Right lobe of liver (tissue), 6 donors: Measurements from ENCODE around the gene CLCN4. TPM values are rescaled to one million over a fixed set of nuclear protein-coding genes. Genes with fewer than 3 reads are reported as not detected.

Source experiments
- ATAC-seq, 4 donors: fragments of 200-7000 bp; cut with Tn5 transposase; one replicate each; pipeline ENCODE4 v1.9.1; 2020; ENCODE audit warnings: mild to moderate bottlenecking in 4 of 4, moderate library complexity in 4 of 4
- DNase-seq, 3 donors: peaks; one replicate each; pipeline ENCODE4 v3.0.0-alpha.2; 2020
- H3K27ac ChIP-seq, 3 donors: fragments of 200-600 bp; one replicate each; pipeline ENCODE4 v1.8.0; 2022
- H3K27me3 ChIP-seq, 2 donors: fragments of 200-600 bp; one replicate each; pipeline ENCODE4 v1.8.0; 2022
- H3K36me3 ChIP-seq, 4 donors: fragments of 200-600 bp; sonication (generic) in 1 of 4; one replicate each; pipeline versions ENCODE4 v1.5.1 to v1.8.0; 2017 to 2022; ENCODE audit warnings: control low read depth in 1 of 4
- H3K4me1 ChIP-seq, 4 donors: fragments of 200-600 bp; sonication (generic) in 1 of 4; one replicate each; pipeline versions ENCODE4 v1.5.1 to v1.8.0; 2017 to 2022; ENCODE audit warnings: control low read depth in 1 of 4
- H3K4me3 ChIP-seq, 3 donors: fragments of 200-600 bp; one replicate each; pipeline ENCODE4 v1.8.0; 2022
- H3K9me3 ChIP-seq, 4 donors: fragments of 200-600 bp; sonication (generic) in 1 of 4; one replicate each; pipeline versions ENCODE4 v1.5.1 to v1.8.0; 2017 to 2022; ENCODE audit warnings: control low read depth in 1 of 4
- CTCF ChIP-seq, 4 donors: fragments of 200-600 bp in 3 of 4; fragments of 450-650 bp in 1 of 4; IDR thresholded peaks; one replicate each; pipeline versions ENCODE4 v1.5.1 to v1.8.0; 2016 to 2022; ENCODE audit warnings: antibody characterized with exemption in 4 of 4, mild to moderate bottlenecking in 2 of 4
- POLR2A ChIP-seq: fragments of 450-650 bp; IDR thresholded peaks from one replicate; pipeline ENCODE4 v1.6.1; 2017; ENCODE audit warnings: antibody characterized with exemption, mild to moderate bottlenecking
- WGBS: methylation state at CpG from one replicate; pipeline ENCODE4 v1.1.6; 2018; ENCODE audit warnings: low coverage, low lambda C conversion rate; ENCODE audit not compliant: insufficient coverage; ENCODE audit errors: missing lambda C conversion rate; 5-methylcytosine and 5-hydroxymethylcytosine counted together
- intact Hi-C, 2 donors: fragments of 100-400 bp; cut with DNase I; formaldehyde crosslinking; loops; one replicate each; pipeline versions ENCODE4 v1.11.2 to v1.14.1; 2022
- total RNA-seq, 6 experiments: library from RNA; depleted of rRNA in 2 of 6; stranded (reverse); fragments of >200 nt in 2 of 6; fragmentation: NEBNext Ultra II Directional in 3 of 6; extraction: Animal tissue kit (Norgen Biotek cat#: 25700) in 3 of 6; gene quantifications; one replicate each; pipeline versions ENCODE4 v1.1.0 to v1.2.4, GENCODE V29; 2016 to 2023
- donor health status: DM: no; HTN: yes; CAD: no.
- donor health status: DM: no; HTN: no; CAD: no.
- donor health status: DM: no; HTN: no; CAD: no.
- donor health status: DM: no; HTN: yes; CAD: no.
- donor health status: DM: no; HTN: yes; CAD: no.

CLCN4 gene
- total RNA-seq, 6 experiments from 2014 or later: 3.5 to 5.5 (median 4.0) TPM

DNA sequence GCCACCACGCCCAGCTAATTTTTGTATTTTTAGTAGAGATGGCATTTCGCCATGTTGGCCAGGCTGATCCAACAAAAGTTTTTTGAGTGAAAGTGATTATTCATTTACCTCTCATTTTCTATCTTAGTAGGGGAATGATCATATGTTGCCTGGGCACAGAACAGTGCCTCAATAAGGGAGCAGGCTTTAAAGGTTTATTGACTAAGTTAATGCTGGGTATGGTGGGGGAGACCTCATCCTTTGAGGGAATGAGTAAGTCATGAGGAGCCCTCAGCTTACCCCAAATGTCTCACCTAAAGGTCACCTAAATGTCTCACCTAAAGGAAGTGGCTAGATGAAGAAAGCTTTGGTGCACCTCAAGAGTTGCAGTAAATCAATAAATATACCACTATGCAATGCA is 109.0 kb downstream of the CLCN4 start:
- no peak for TF ChIP-seq CTCF (IDR thresholded peaks at IDR 0.05)
- no peak for TF ChIP-seq POLR2A
- Histone ChIP-seq H3K4me3 (no peak overlapping the region), H3K9me3 (no peaks in the 10 kb centered on the region), H3K4me1 (no peaks in the 10 kb centered on the region), H3K36me3 (no peaks in the 10 kb centered on the region), H3K27ac (no peak overlapping the region), H3K27me3 (no peaks in the 10 kb centered on the region)
- whole genome bisulfite sequencing: 52% methylated on average over 2 of the region's 2 CpGs
- DNase-seq: no peak
- intact Hi-C loops: no loop called here
- ATAC-seq: no peak

- DNase-seq: no peak
- ATAC-seq: no peak
- intact Hi-C loops: no loop called here
- Histone ChIP-seq H3K27me3 (no peaks in the 10 kb centered on the region), H3K4me3 (no peak overlapping the region), H3K4me1 (no peaks in the 10 kb centered on the region), H3K9me3 (no peaks in the 10 kb centered on the region), H3K36me3 (no peaks in the 10 kb centered on the region), H3K27ac (no peak overlapping the region)
- 87% methylated on average over 2 of the region's 2 CpGs for WGBS
- no peak for TF ChIP-seq POLR2A
These were observed 121.9 kb downstream of the CLCN4 start for GRCh38 chrX:10278716-10279115.

DNA sequence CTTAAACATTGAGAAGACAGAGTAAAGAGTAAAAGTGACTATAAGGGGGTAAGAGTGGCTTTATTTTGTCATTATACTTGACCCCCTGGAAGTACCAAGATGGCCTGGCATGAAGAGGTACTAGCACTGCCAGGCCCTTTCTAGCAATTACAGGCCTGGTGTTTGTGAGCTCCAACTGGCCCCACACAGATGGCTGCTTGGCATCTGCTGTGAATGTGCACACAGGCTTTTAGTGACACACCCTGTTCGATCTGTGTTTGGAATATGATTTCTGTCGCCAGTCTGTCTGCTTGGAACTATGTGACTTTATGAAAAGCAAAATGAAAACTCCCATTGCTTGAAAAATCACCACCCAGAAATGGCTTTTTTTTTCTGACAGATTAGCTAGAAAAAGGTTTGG is 123.3 kb downstream of the CLCN4 start:
- ATAC-seq (no peak), DNase-seq (no peak)
- H3K36me3 ChIP-seq: no peaks in the 10 kb centered on the region
- no peaks in the 10 kb centered on the region for H3K27me3 ChIP-seq
- WGBS: 35% methylated on average over 2 of the region's 2 CpGs
- H3K27ac ChIP-seq: no peak overlapping the region
- no peak for TF ChIP-seq POLR2A
- no peak for TF ChIP-seq CTCF (IDR thresholded peaks at IDR 0.05)
- intact Hi-C loops: no loop called here
- no peaks in the 10 kb centered on the region for H3K4me1 ChIP-seq
- no peaks in the 10 kb centered on the region for H3K9me3 ChIP-seq
- H3K4me3 ChIP-seq: no peak overlapping the region

- TF ChIP-seq POLR2A (no peak), CTCF (IDR thresholded peaks at IDR 0.05) (no peak)
- no peaks in the 10 kb centered on the region for H3K27me3 ChIP-seq
- no peaks in the 10 kb centered on the region for H3K9me3 ChIP-seq
- no peak for DNase-seq
- H3K4me1 ChIP-seq: no peaks in the 10 kb centered on the region
- no peak overlapping the region for H3K4me3 ChIP-seq
- 63% methylated on average over 1 of the region's 1 CpG for WGBS
- intact Hi-C loops: no loop called here
- H3K27ac ChIP-seq: no peak overlapping the region
- ATAC-seq: no peak
- H3K36me3 ChIP-seq: no peaks in the 10 kb centered on the region
These were observed 125.7 kb downstream of the CLCN4 start for GRCh38 chrX:10282490-10282889.

- intact Hi-C loops: no loop called here
- no peak for TF ChIP-seq POLR2A
- no peak for TF ChIP-seq CTCF (IDR thresholded peaks at IDR 0.05)
- Histone ChIP-seq H3K4me1 (no peaks in the 10 kb centered on the region), H3K36me3 (no peaks in the 10 kb centered on the region), H3K27me3 (no peaks in the 10 kb centered on the region), H3K27ac (no peak overlapping the region), H3K9me3 (no peaks in the 10 kb centered on the region), H3K4me3 (no peak overlapping the region)
- DNase-seq (no peak), ATAC-seq (no peak)
- 44% methylated on average over 5 of the region's 6 CpGs for WGBS
These were observed 129.4 kb downstream of the CLCN4 start for GRCh38 chrX:10286195-10286594.

Other genes starting within 250 kb of the CLCN4 start
- under 1 TPM in 2 of 6 experiments, not detected in 4; 0.22 to 0.39 TPM for gene CLDN34, start 189.6 kb upstream of the CLCN4 start, total RNA-seq